K562 (cell line): ENCODE results near the gene ELP5. TPM values are rescaled to one million over a fixed set of nuclear protein-coding genes. Genes with fewer than 3 reads are reported as not detected.

ENCODE experiments used
- ATAC-seq: fragments of 200-7000 bp; cut with Tn5 transposase; 3 replicates; pipeline ENCODE4 v1.9.1; 2020; ENCODE audit warnings: moderate library complexity
- BruUV-seq: library from RNA; stranded (reverse); fragments of 400-500 nt; replicated peaks from 2 replicates; lab custom pipeline; 2021; lab: Mats Ljungman, UMichigan
- CTCF ChIA-PET: fragments of 300-600 bp; formaldehyde crosslinking; extraction: SDS; loops from one replicate; lab custom pipeline; 2021; ENCODE audit warnings: low intra/inter-chr PET ratio; lab: Yijun Ruan, JAX
- POLR2A ChIA-PET: fragments of 300-600, 350-650 bp; sonication (Branson Sonifier 250); formaldehyde crosslinking; extraction: SDS; loops from one replicate; lab custom pipeline; 2021; ENCODE audit warnings: antibody characterized with exemption, inconsistent platforms; lab: Yijun Ruan, JAX
- DNase-seq, 4 experiments: peaks; one replicate each; pipeline versions ENCODE4 v3.0.0 to v3.0.0-alpha.2; 2011 to 2018; ENCODE audit warnings: low spot score in 3 of 4, mixed read lengths in 3 of 4; ENCODE audit errors: extremely low read depth in 1 of 4
- FAIRE-seq: peaks from 2 replicates; lab custom pipeline; 2011; peaks lifted over from hg19 to GRCh38; lab: Jason Lieb, UNC
- H2AFZ ChIP-seq: 2 replicates; pipeline ENCODE4 v1.6.0; 2011; ENCODE audit warnings: low read depth, low read length, control low read depth, inconsistent platforms
- H3K27ac ChIP-seq: fragments of 200-600 bp; 3 replicates; pipeline ENCODE4 v1.8.0; 2011; ENCODE audit warnings: low read depth, mild to moderate bottlenecking, control low read depth, inconsistent platforms, low read length, moderate library complexity, mixed read lengths; ENCODE audit errors: extremely low read depth
- H3K27me3 ChIP-seq, 2 experiments: fragments of 300-600 bp in 1 of 2; 2 replicates in 1 of 2; 3 replicates in 1 of 2; pipeline versions ENCODE4 v1.6.0 to v1.8.0; 2011; ENCODE audit warnings: inconsistent platforms in 2 of 2, low read length in 2 of 2, mild to moderate bottlenecking in 1 of 2, mixed read lengths in 1 of 2, moderate library complexity in 1 of 2; ENCODE audit not compliant: control insufficient read depth in 2 of 2, insufficient read depth in 2 of 2
- H3K36me3 ChIP-seq: fragments of 300-600 bp; 3 replicates; pipeline ENCODE4 v1.8.0; 2011; ENCODE audit warnings: mild to moderate bottlenecking, low read length, inconsistent platforms; ENCODE audit not compliant: control insufficient read depth, insufficient read depth
- H3K4me1 ChIP-seq, 2 experiments: fragments of 200-600 bp in 1 of 2; replicated peaks in 1 of 2; 2 replicates in 1 of 2; 3 replicates in 1 of 2; pipeline versions ENCODE4 v1.5.1 to v1.8.0; 2011; ENCODE audit warnings: inconsistent platforms in 2 of 2, low read length in 2 of 2, mild to moderate bottlenecking in 1 of 2, mixed read lengths in 1 of 2, moderate library complexity in 1 of 2; ENCODE audit not compliant: control insufficient read depth in 2 of 2, insufficient read depth in 2 of 2
- H3K4me2 ChIP-seq: 2 replicates; pipeline ENCODE4 v1.6.1; 2011; ENCODE audit warnings: low read length, control low read depth, inconsistent platforms, mixed read lengths; ENCODE audit not compliant: insufficient read depth
- H3K4me3 ChIP-seq: fragments of 200-600 bp; sonication (generic), shearing (Covaris generic); 2 replicates; pipeline ENCODE4 v1.5.1; 2016; ENCODE audit warnings: control low read depth, inconsistent platforms
- H3K79me2 ChIP-seq: fragments of 200-600 bp; 3 replicates; pipeline ENCODE4 v1.8.0; 2011; ENCODE audit warnings: low read length, inconsistent platforms; ENCODE audit not compliant: control insufficient read depth, insufficient read depth
- H3K9ac ChIP-seq, 2 experiments: 2 replicates each; pipeline versions ENCODE4 v1.6.0 to v1.6.1; 2011; ENCODE audit warnings: low read depth in 2 of 2, low read length in 2 of 2, control low read depth in 1 of 2, inconsistent platforms in 1 of 2, mild to moderate bottlenecking in 1 of 2, mixed read lengths in 1 of 2; ENCODE audit not compliant: insufficient read depth in 1 of 2
- H3K9me1 ChIP-seq: one replicate; pipeline ENCODE4 v1.6.0; 2011; ENCODE audit warnings: inconsistent platforms, mild to moderate bottlenecking, low read length, moderate library complexity; ENCODE audit not compliant: control insufficient read depth, insufficient read depth
- H3K9me3 ChIP-seq: replicated peaks from 2 replicates; pipeline ENCODE4 v1.5.1; 2011; ENCODE audit warnings: low read depth, low read length, inconsistent platforms; ENCODE audit not compliant: control insufficient read depth, insufficient read depth
- H4K20me1 ChIP-seq: replicated peaks from 2 replicates; pipeline ENCODE4 v1.6.1; 2011; ENCODE audit warnings: low read length, inconsistent platforms, mixed read lengths; ENCODE audit not compliant: control insufficient read depth, insufficient read depth
- BHLHE40 ChIP-seq: IDR thresholded peaks from 2 replicates; pipeline ENCODE4 v1.6.1; 2011; ENCODE audit warnings: low read length, improper control_type of control experiment
- DDX20 ChIP-seq: fragments of 450-650 bp; IDR thresholded peaks from 2 replicates; pipeline ENCODE4 v1.6.1; 2016; ENCODE audit warnings: missing genetic modification characterization, low read depth, mild to moderate bottlenecking, missing compliant biosample characterization, moderate library complexity
- DPF2 ChIP-seq: fragments of 450-650 bp; IDR thresholded peaks from 2 replicates; pipeline ENCODE4 v1.6.1; 2016
- ESRRA ChIP-seq: fragments of 450-650 bp; IDR thresholded peaks from 2 replicates; pipeline ENCODE4 v1.6.1; 2014; ENCODE audit warnings: low read depth, mild to moderate bottlenecking, moderate library complexity, borderline replicate concordance
- ETV1 ChIP-seq: fragments of 450-650 bp; conservative IDR thresholded peaks from 2 replicates; pipeline ENCODE4 v1.6.1; 2016; ENCODE audit warnings: missing genetic modification characterization, control low read depth, low read depth, missing compliant biosample characterization
- GTF2A2 ChIP-seq: IDR thresholded peaks from 2 replicates; pipeline ENCODE4 v1.6.1; 2016; ENCODE audit warnings: mild to moderate bottlenecking, missing genetic modification characterization, missing compliant biosample characterization
- HDAC3 ChIP-seq: fragments of 450-650 bp; IDR thresholded peaks from 2 replicates; pipeline ENCODE4 v1.6.1; 2018; ENCODE audit warnings: borderline replicate concordance, mild to moderate bottlenecking, moderate library complexity; ENCODE audit not compliant: partially characterized antibody
- HOMEZ ChIP-seq: fragments of 250-450 bp; sonication (Bioruptor Pico); IDR thresholded peaks from 2 replicates; pipeline ENCODE4 v1.4.0; 2020; ENCODE audit warnings: mild to moderate bottlenecking, moderate library complexity
- MEF2A ChIP-seq: IDR thresholded peaks from 2 replicates; pipeline ENCODE4 v1.6.1; 2011; ENCODE audit warnings: low read depth, mild to moderate bottlenecking, low read length, moderate library complexity; ENCODE audit not compliant: control insufficient read depth
- MTA1 ChIP-seq: fragments of 450-650 bp; IDR thresholded peaks from 2 replicates; pipeline ENCODE4 v1.6.1; 2017; ENCODE audit warnings: borderline replicate concordance
- NBN ChIP-seq: fragments of 450-650 bp; IDR thresholded peaks from 2 replicates; pipeline ENCODE4 v1.6.1; 2016; ENCODE audit warnings: low read depth, mild to moderate bottlenecking
- NEUROD1 ChIP-seq: fragments of 150-350 bp; IDR thresholded peaks from 2 replicates; pipeline ENCODE4 v1.6.1; 2014; ENCODE audit warnings: borderline replicate concordance, low read length, low read depth; ENCODE audit not compliant: partially characterized antibody
- PTTG1 ChIP-seq: fragments of 450-650 bp; IDR thresholded peaks from 2 replicates; pipeline ENCODE4 v1.6.1; 2016; ENCODE audit warnings: low read depth, mild to moderate bottlenecking, missing genetic modification characterization, missing compliant biosample characterization
- PURB ChIP-seq: sonication (generic); formaldehyde crosslinking; IDR thresholded peaks from 2 replicates; pipeline ENCODE4 v1.9.0; 2021; ENCODE audit warnings: low read depth, mild to moderate bottlenecking, missing genetic modification reagents
- RBM15 ChIP-seq: fragments of 200-400 bp; formaldehyde crosslinking; IDR thresholded peaks from 2 replicates; pipeline ENCODE4 v1.6.1; 2018; ENCODE audit warnings: mild to moderate bottlenecking, low read length, moderate library complexity; ENCODE audit not compliant: insufficient read depth
- SETDB1 ChIP-seq: IDR thresholded peaks from one replicate; pipeline ENCODE4 v1.6.1; 2012; ENCODE audit warnings: low read length, control low read depth, inconsistent platforms
- SMARCA4 ChIP-seq: fragments of 450-650 bp; IDR thresholded peaks from 2 replicates; pipeline ENCODE4 v1.6.1; 2016
- SRSF1 ChIP-seq: fragments of 200-400 bp; formaldehyde crosslinking; IDR thresholded peaks from 2 replicates; pipeline ENCODE4 v1.6.1; 2017; ENCODE audit warnings: mild to moderate bottlenecking, low read depth, low read length, moderate library complexity
- TFAM ChIP-seq: fragments of 250-450 bp; sonication (Bioruptor Pico); conservative IDR thresholded peaks from 2 replicates; pipeline ENCODE4 v1.5.0; 2021; ENCODE audit warnings: mild to moderate bottlenecking, moderate library complexity
- ZNF124 ChIP-seq: sonication (generic); formaldehyde crosslinking; IDR thresholded peaks from 2 replicates; pipeline ENCODE4 v1.8.1; 2022; ENCODE audit warnings: missing genetic modification reagents
- WGBS: fragments of 100-300 bp; shearing (Covaris generic); methylation state at CpG from one replicate; pipeline ENCODE4 v1.1.6; 2016; ENCODE audit warnings: low coverage, mixed read lengths; ENCODE audit not compliant: insufficient coverage; ENCODE audit errors: missing lambda C conversion rate; 5-methylcytosine and 5-hydroxymethylcytosine counted together
- in situ Hi-C: fragments of 300-500 bp; cut with MboI; formaldehyde crosslinking; loops from 4 replicates; pipeline ENCODE4 v1.15.0; 2018; ENCODE audit warnings: inconsistent platforms, mixed read lengths
- intact Hi-C: fragments of 100-400 bp; cut with micrococcal nuclease; formaldehyde crosslinking; loops from 2 replicates; pipeline ENCODE4 v1.14.2; 2022
- polyA plus RNA-seq, 8 experiments: library from polyadenylated mRNA; depleted of rRNA in 4 of 8; stranded (reverse) in 5 of 8; unstranded in 3 of 8; fragments of >200 nt; fragmentation: Nextera tagmentation in 2 of 8; fragmentation: Illumina TruSeq in 1 of 8; extraction: Ambion mirVana in 2 of 8; extraction: Trizol in 1 of 8; gene quantifications; 2 replicates each; pipeline versions ENCODE4 v1.2.1 to v1.2.3, GENCODE V29; 2011 to 2014; ENCODE audit warnings: inconsistent platforms in 1 of 8, missing spikeins in 1 of 8
- total RNA-seq, 7 experiments: library from RNA; depleted of rRNA in 6 of 7; stranded (reverse); fragments of >200 nt in 6 of 7; fragmentation: Illumina TruSeq in 2 of 7; extraction: Trizol in 2 of 7; gene quantifications; 2 replicates each; pipeline versions ENCODE4 v1.2.1 to v1.2.3, GENCODE V29; 2011 to 2021; ENCODE audit warnings: low replicate concordance in 1 of 7

ELP5 gene
- total and polyA plus RNA-seq, 9 of the 15 experiments (the other 6 are each of a cell fraction or from before 2014, with no cell fraction given), result 25.7 to 77.9 (median 52.9) TPM

- intact Hi-C loops, result no loop called here
- TF ChIP-seq BHLHE40, result no peak
- TF ChIP-seq PURB, result no peak
- no peak for TF ChIP-seq SETDB1
- TF ChIP-seq MTA1, result no peak
- TF ChIP-seq SRSF1, result no peak
- TF ChIP-seq ETV1 (tag), result no peak
- TF ChIP-seq NBN, result no peak
- TF ChIP-seq RBM15, result no peak
- no peak for TF ChIP-seq DPF2
- TF ChIP-seq MEF2A, result no peak
- TF ChIP-seq HOMEZ (CRISPR knock-in tag), result no peak
- no peak for TF ChIP-seq PTTG1
- TF ChIP-seq DDX20 (tag), result no peak
- TF ChIP-seq SMARCA4, result no peak
- no peak for TF ChIP-seq TFAM (CRISPR knock-in tag)
- TF ChIP-seq ZNF124 (CRISPR knock-in tag), result no peak
- no peak for TF ChIP-seq NEUROD1
- no peak for TF ChIP-seq ESRRA
- TF ChIP-seq HDAC3, result no peak
- TF ChIP-seq GTF2A2 (tag), result no peak
- TF ChIP-seq, all 486 proteins: peak for 0
- Histone ChIP-seq H2AFZ (no peak overlapping the region), H3K9me1 (peaks cover 4% of the 10 kb centered on the region), H3K4me2 (no peak overlapping the region), H3K4me3 (no peak overlapping the region), H4K20me1 (peaks cover 7% of the 10 kb centered on the region), H3K4me1 (peaks cover 7 to 27% of the 10 kb centered on the region in 2 experiments; a peak in 4 of 5 replicates), H3K9me3 (no peaks in the 10 kb centered on the region), H3K27me3 (no peaks in the 10 kb centered on the region), H3K79me2 (peaks cover 38% of the 10 kb centered on the region), H3K36me3 (peaks cover 76% of the 10 kb centered on the region; the same call in 2 of the 3 replicates), H3K27ac (no peak overlapping the region), H3K9ac (no peak overlapping the region)
- ATAC-seq, result no peak
- FAIRE-seq, result no peak
- DNase-seq, result no peak
- no TSS peak for BruUV-seq
- in situ Hi-C loops, result no loop called here
- 88% methylated on average over 4 of the region's 14 CpGs for WGBS
- POLR2A ChIA-PET, result interaction anchor here (0.6 to 2.8 kb wide), 2 partner anchors 8 to 26 kb away, joined by 3 to 19 read pairs; partner anchors contain the start of genes ACADVL and DLG4
- CTCF ChIA-PET, result no interaction called here
Observed at GRCh38 chr17:7228920-7229319, 23.1 kb upstream of the ELP5 start.
